Kidney (tissue), 14 donors: ENCODE results near the gene MPPED1. TPM values are rescaled to one million over a fixed set of nuclear protein-coding genes. Genes with fewer than 3 reads are reported as not detected.

Source experiments
- DNase-seq, 5 donors: peaks; one replicate each; pipeline ENCODE4 v3.0.0-alpha.2; 2013 to 2020
- FAIRE-seq: peaks from 2 replicates; lab custom pipeline; 2012; peaks lifted over from hg19 to GRCh38; lab: Jason Lieb, UNC
- H3K27ac ChIP-seq, 2 donors: one replicate each; pipeline ENCODE4 v1.7.0; 2013; ENCODE audit warnings: low read depth in 2 of 2, low read length in 2 of 2, inconsistent platforms in 1 of 2
- H3K27me3 ChIP-seq: one replicate; pipeline ENCODE4 v1.7.1; 2013; ENCODE audit warnings: low read length, inconsistent platforms; ENCODE audit not compliant: control insufficient read depth, insufficient read depth
- H3K36me3 ChIP-seq, 3 donors: one replicate each; pipeline versions ENCODE4 v1.7.0 to v1.7.1; 2013; ENCODE audit warnings: low read length in 3 of 3, control low read depth in 1 of 3, inconsistent platforms in 1 of 3; ENCODE audit not compliant: insufficient read depth in 3 of 3, control insufficient read depth in 2 of 3
- H3K4me1 ChIP-seq, 3 donors: one replicate each; pipeline versions ENCODE4 v1.7.0 to v1.7.1; 2013; ENCODE audit warnings: low read length in 3 of 3, inconsistent platforms in 1 of 3, low read depth in 1 of 3; ENCODE audit not compliant: control insufficient read depth in 2 of 3, insufficient read depth in 2 of 3
- H3K4me3 ChIP-seq, 3 donors: one replicate each; pipeline versions ENCODE4 v1.7.0 to v1.8.1; 2013; ENCODE audit warnings: low read length in 3 of 3, control low read depth in 1 of 3, inconsistent platforms in 1 of 3
- H3K9ac ChIP-seq, 3 donors: one replicate each; pipeline versions ENCODE4 v1.7.0 to v1.7.1; 2013; ENCODE audit warnings: low read length in 3 of 3, control low read depth in 1 of 3, inconsistent platforms in 1 of 3
- H3K9me3 ChIP-seq, 3 donors: one replicate each; pipeline versions ENCODE4 v1.7.0 to v1.7.1; 2013; ENCODE audit warnings: low read length in 3 of 3, control low read depth in 1 of 3, inconsistent platforms in 1 of 3; ENCODE audit not compliant: control insufficient read depth in 2 of 3, insufficient read depth in 1 of 3
- intact Hi-C: fragments of 100-400 bp; cut with DNase I; formaldehyde crosslinking; loops from one replicate; pipeline ENCODE4 v1.11.1; 2022
- polyA plus RNA-seq: library from polyadenylated mRNA; stranded (reverse); fragments of 350-450 nt; fragmentation: Illumina TruSeq; extraction: RNeasy Lipid Tissue Mini Kit (QIAGEN cat#74804); gene quantifications from one replicate; pipeline ENCODE4 v1.2.3, GENCODE V29; 2014; ENCODE audit warnings: low read depth, low replicate concordance; ENCODE audit not compliant: insufficient read depth
- total RNA-seq: library from RNA; stranded (reverse); fragmentation: NEBNext Ultra II Directional; extraction: Animal tissue kit (Norgen Biotek cat#: 25700); gene quantifications from one replicate; pipeline ENCODE4 v1.2.1, GENCODE V29; 2021
- TF ChIP-seq, protein P1 (sequence below): IDR thresholded peaks from 3 replicates; pipeline ENCODE4 v1.5.1; 2012; ENCODE audit warnings: mild to moderate bottlenecking, moderate library complexity, borderline replicate concordance; ENCODE audit not compliant: insufficient read depth; ENCODE audit errors: extremely low read depth
- donor health status: control.
- donor health status: control.
- donor health status: control.
- donor health status: control.
- donor health status: control.
- donor health status: DM: yes; HTN: yes; CAD: no.
- donor health status: Normal renal cell carcinoma (clear cell type).

The MPPED1 gene
- total and polyA plus RNA-seq, 2 donors from 2014 or later = not detected

DNA sequence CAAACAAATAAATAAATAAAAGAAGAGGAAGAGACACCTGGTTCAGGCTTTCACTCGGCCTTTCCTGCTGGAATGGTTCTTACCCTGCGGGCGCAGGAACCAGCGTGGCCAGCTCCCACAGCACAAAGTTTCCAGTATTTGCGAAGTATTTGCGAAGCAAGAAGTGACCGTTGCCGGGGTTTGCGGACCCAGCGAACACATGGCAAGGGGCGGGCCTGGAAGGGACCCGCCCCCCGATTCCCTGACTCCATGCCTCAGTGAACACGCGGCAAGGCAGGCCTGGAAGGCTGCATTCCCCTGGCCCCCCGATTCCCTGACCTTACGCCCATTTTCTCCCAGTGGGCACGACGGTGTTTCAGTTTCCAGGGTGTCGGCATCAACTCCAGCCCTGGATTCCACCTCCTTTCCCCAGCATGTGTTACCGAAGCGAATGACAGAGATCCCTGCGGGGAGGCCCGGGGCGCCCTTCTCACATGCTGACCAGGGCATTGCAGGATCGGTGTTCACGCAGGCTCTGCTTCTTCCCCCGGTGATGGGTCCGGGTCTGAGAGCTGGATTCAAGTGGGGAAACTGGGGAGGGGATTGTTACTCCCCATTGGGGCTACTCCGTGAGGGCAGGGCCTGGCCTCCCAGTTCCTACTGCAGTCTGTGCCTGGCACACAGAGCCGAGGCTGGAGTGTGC lies 102.8 kb downstream of the MPPED1 start:
- DNase-seq = peak in 1 of 5 donors; percentile 58
- Histone ChIP-seq H3K27me3 (no peaks in the 10 kb centered on the region), H3K9me3 (no peaks in the 10 kb centered on the region), H3K4me3 (no peak overlapping the region), H3K36me3 (no peaks in the 10 kb centered on the region), H3K9ac (no peak overlapping the region), H3K27ac (no peak overlapping the region), H3K4me1 (no peaks in the 10 kb centered on the region)
- TF ChIP-seq, protein P1, sequence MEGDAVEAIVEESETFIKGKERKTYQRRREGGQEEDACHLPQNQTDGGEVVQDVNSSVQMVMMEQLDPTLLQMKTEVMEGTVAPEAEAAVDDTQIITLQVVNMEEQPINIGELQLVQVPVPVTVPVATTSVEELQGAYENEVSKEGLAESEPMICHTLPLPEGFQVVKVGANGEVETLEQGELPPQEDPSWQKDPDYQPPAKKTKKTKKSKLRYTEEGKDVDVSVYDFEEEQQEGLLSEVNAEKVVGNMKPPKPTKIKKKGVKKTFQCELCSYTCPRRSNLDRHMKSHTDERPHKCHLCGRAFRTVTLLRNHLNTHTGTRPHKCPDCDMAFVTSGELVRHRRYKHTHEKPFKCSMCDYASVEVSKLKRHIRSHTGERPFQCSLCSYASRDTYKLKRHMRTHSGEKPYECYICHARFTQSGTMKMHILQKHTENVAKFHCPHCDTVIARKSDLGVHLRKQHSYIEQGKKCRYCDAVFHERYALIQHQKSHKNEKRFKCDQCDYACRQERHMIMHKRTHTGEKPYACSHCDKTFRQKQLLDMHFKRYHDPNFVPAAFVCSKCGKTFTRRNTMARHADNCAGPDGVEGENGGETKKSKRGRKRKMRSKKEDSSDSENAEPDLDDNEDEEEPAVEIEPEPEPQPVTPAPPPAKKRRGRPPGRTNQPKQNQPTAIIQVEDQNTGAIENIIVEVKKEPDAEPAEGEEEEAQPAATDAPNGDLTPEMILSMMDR = no peak
- no peak for FAIRE-seq
- intact Hi-C loops = no loop called here

DNA sequence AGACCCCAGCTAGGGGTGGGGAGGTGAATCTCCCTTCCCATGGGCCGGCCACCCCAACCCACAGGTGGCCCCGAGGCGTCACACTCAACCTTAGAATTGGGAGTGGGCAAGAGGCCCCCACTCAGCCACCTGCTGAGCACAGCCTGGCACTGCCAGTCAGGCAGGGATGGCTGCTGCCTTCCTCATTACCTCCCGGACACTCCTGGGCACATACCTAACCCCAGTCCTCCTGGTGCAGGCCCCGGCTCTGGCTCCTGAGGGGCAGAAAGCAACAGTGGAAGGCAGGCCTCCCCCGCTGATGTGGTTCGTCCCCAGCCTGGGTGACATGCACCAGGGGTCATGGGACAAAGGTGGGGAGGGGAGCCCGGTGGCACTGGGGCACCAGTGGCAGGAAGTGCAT lies 103.6 kb downstream of the MPPED1 start:
- no peak overlapping the region for H3K27ac ChIP-seq
- TF ChIP-seq, protein P1 = no peak
- H3K9ac ChIP-seq = no peak overlapping the region
- no peaks in the 10 kb centered on the region for H3K36me3 ChIP-seq
- no peaks in the 10 kb centered on the region for H3K9me3 ChIP-seq
- DNase-seq (peak in 1 of 5 donors; percentile 55), FAIRE-seq (no peak)
- intact Hi-C loops = no loop called here
- H3K4me1 ChIP-seq = no peaks in the 10 kb centered on the region
- no peaks in the 10 kb centered on the region for H3K27me3 ChIP-seq
- no peak overlapping the region for H3K4me3 ChIP-seq

DNA sequence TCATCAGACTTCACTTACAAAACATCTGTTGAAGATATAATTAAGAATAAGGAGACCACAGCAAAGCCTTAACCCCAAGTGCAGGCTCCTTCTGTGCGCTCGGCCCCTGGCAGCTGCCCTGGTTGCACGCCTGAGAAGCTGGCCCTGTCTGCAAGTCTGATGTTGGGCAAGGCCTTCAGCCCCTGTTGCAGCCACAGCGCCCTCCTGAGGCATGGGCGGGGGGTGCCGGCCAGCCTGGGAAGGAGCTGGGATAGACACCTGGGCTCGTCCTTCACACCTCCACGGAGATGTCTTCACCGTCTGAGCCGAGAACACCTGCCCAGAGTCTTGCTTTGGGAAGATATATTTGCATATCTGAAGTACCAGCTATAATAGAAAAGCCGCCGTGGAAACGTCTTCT lies 104.1 kb downstream of the MPPED1 start:
- no peaks in the 10 kb centered on the region for H3K27me3 ChIP-seq
- no peak overlapping the region for H3K27ac ChIP-seq
- FAIRE-seq (no peak), DNase-seq (peak in 1 of 5 donors; percentile 35)
- TF ChIP-seq, protein P1 = no peak
- H3K9me3 ChIP-seq = no peaks in the 10 kb centered on the region
- no peak overlapping the region for H3K4me3 ChIP-seq
- no peaks in the 10 kb centered on the region for H3K36me3 ChIP-seq
- intact Hi-C loops = no loop called here
- no peak overlapping the region for H3K9ac ChIP-seq
- H3K4me1 ChIP-seq = no peaks in the 10 kb centered on the region
